UCSD-AML1 (cell line): ENCODE results near the gene CEBPZOS.
"Not testable (repeated sequence)": the region's sequence is repeated elsewhere in the genome, so short reads cannot be mapped to it uniquely, and the experiment has no call there.

Experiments
- DNase-seq: peaks from one replicate; lab custom pipeline; 2025; ENCODE audit not compliant: unreplicated experiment; lab: John Stamatoyannopoulos, UW

CEBPZOS gene

GRCh38 chr2:37190290-37190689 lies 6.0 kb upstream of the CEBPZOS start:
- DNase-seq = no peak

DNA sequence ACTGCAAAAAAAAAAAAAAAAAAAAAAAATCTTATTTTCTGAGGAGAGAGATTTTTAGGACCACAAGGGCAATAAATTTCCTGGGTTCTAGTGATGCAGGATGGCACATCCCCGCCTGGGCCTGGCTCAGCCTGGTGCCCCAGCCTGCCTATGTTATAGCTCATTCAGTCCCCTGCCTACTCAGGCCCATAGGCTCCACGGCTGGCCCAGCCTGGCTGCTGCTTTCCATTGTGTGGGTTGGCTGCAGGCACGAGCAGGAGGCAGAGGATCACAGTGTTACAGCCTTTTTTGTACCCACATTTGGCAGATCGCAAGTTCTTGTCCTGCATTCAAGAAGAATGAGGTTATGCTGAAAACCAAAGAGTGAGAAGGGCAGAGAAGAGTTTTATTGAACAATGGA lies 5.0 kb upstream of the CEBPZOS start:
- DNase-seq = no peak

DNA sequence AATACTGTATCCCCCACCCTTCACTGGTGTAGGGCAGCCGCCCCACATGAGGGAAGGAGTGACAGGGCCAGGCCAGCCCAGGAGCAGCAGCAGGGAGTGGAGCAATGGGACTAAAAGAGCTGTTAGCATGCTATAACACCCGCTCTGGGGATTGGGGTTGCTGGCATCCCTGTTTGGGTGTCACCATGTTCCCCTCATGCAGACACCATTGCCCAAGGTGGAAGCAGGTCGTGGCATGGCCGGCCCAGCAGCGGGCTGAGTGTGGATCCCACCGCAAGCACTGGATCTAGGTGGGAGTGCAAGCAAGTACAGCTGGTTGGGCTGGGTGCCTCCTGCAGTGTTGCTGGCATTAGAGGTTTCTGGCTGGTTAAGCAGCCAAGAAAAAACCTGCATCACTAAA lies 4.5 kb upstream of the CEBPZOS start:
- DNase-seq = no peak

DNA sequence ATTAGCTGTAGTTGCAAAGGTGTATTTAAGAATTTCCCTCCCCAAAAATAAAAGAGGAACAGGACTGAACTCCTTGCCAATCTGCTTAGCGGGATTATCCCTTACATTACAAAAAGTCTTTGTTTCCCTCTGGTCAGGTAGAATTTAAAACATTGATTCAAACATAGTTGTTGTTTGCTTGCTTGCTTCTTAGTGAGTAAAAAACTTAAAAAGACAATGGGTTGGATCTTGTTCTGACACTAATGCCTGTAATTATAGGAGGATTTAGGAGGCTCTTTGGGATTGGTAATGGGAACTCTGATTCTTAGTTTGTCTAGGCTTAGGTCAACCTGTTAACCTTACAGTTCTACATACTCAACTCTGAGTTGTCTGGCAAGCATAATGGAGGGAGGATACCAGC lies 3.7 kb upstream of the CEBPZOS start:
- no peak for DNase-seq

GRCh38 chr2:37195862-37196319 lies 405 bp upstream of the CEBPZOS start:
- not testable (repeated sequence) for DNase-seq

DNA sequence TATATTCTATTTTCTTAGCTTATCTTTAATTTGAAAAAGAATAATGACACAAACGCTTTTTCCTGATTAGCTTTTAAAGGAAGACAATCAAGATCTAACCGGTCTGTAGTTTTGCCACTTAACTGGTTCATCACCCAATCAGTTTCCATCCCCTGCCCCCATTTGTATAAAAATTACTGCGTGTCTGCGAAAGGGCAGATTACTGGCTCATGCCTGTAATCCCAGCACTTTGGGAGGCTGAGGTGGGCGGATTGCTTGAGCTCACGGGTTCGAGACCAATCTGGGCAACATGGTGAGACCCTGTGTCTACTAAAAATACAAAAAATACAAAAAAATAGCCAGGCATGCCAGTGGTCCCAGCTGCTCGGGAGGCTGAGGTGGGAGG lies 2.4 kb downstream of the CEBPZOS start:
- DNase-seq = no peak

DNA sequence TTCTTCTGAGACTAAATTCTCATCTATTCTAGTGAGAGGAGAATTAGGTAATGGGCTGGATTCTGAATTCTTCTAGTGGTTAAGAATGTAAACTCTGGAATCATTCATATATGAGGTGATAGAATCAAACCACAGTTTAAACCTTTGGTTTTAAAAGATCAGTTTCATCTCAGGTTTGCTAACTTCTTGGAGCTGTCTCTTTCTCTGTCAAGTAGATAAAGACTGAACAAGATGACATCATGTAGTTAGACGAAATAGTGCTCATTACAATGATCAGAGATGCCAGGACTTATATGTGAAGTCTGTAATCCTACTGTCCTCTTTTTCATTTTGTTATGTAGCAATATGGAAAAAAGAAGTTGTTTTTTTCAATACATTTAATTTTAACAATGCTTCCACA lies 4.9 kb downstream of the CEBPZOS start:
- no peak for DNase-seq

GRCh38 chr2:37201766-37202165 lies 5.5 kb downstream of the CEBPZOS start:
- DNase-seq = no peak

GRCh38 chr2:37203708-37204107 lies 7.4 kb downstream of the CEBPZOS start:
- no peak for DNase-seq

- DNase-seq = not testable (repeated sequence)
Observed at GRCh38 chr2:37205071-37205661, 8.9 kb downstream of the CEBPZOS start.

GRCh38 chr2:37205689-37206341 lies 9.5 kb downstream of the CEBPZOS start:
- DNase-seq = no peak

- not testable (repeated sequence) for DNase-seq
Observed at GRCh38 chr2:37206760-37207159, 10.5 kb downstream of the CEBPZOS start.

DNA sequence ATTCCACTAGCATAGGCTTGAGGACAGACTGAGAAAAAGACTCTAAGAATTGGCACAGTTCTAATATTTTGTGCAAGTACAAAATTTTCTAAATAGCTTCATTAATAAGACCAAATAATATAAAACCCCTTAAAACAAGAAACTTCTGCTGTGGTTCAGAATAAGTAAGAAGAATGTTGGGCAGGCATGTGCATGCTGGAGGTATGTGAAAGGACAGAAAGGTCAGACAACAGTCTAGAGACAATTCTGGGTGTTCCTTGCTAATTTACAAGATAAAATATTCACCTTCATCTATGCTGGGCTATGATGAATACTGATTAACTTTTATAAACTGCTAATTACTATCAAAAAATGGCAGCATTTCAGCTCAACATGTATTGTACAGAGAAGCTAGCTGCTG lies 14.9 kb downstream of the CEBPZOS start:
- DNase-seq = no peak

DNA sequence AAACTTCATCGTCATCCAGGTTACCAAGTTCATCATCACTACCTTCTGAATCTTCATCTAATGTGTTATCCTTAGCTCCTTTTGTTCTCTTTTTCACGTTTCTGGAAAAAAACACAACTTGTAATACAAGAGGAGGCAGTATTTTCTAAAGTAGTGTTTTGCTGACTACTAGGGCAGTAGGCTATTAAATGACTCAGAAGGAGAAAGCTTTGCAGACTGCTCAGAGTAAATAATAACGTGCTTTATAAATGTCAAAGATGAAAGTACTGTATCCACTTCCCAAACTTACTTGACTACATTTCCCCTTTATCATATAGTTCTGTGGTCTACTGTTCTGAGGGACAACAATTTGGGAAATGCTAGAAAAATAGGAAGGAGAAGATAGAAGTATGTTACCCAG lies 15.6 kb downstream of the CEBPZOS start:
- DNase-seq = no peak

- DNase-seq = no peak
Observed at GRCh38 chr2:37215250-37215649, 19.0 kb downstream of the CEBPZOS start.

DNA sequence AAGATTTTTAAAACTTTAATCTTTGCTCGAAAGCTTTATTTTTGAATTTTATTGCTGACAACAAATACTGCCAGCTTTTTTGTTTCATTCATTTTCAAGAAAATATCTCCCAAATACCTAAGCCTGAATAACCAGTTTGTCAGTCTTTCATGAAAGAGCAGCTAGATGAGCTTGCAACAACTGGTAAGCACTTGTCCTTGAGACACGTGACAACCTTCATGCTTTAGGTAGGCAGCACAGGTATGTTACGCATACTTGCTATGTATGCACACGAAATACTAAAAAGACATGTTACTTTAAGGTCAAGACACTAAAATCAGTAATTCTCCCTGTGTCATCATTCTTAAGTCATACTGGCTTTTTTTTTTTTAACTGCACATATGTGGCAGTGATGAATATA lies 22.8 kb downstream of the CEBPZOS start:
- DNase-seq = no peak

DNA sequence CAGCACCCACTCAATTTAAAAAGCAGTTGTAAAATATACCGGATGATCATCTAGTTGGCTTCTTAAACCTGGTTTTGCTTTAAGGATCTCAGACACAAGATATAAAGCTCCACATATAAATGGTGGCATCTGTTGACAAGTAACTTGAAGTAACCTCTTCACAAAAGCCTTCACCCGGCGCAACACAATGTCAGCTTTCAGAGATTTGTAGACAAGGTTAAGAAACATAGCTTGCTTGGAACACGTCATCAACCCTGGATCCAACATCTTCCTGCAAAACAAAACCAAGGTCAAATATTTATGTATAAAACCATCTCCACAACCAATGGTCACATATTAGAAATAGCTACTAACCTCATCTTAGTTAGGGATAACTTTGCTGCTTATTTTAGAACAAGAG lies 26.8 kb downstream of the CEBPZOS start:
- DNase-seq = no peak

DNA sequence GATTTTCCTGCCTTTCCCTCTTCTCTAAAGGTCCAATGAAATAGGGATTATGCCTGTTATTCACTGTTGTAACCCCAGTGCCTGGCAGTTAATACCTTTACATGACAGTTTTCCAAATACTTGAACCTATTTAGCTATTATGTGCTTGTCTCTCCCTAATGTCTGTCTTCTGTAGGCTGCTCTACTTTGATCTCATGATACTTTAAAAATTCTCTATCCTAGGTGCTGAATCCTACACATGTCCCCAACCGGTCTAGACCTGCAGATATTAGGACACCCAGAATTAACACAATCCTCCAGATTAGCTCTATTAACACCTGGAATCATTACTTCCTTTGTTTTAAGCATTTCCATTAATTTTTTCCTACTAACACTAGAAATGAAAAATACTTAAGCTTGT lies 27.8 kb downstream of the CEBPZOS start:
- no peak for DNase-seq

- DNase-seq = not testable (repeated sequence)
Observed at GRCh38 chr2:37225129-37225528, 28.8 kb downstream of the CEBPZOS start.

DNA sequence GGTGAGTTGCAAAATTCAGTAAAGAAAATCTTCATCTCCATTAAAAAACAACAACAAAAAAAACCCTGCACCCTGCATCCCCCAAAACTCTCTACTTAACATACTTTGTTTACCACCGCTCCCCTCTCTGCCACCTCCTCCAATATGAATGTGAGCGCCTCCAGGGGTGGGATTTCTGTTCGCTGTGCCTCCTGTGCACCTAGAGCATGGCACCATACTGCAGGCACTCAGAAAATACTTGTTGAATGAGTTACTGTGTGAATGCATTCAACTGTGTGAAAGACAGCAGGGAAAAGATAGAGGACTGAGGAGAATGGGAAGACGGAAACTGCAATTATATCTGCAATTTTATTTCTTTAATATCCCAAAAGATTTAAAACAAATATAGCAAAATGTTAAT lies 30.6 kb downstream of the CEBPZOS start:
- DNase-seq = no peak

DNA sequence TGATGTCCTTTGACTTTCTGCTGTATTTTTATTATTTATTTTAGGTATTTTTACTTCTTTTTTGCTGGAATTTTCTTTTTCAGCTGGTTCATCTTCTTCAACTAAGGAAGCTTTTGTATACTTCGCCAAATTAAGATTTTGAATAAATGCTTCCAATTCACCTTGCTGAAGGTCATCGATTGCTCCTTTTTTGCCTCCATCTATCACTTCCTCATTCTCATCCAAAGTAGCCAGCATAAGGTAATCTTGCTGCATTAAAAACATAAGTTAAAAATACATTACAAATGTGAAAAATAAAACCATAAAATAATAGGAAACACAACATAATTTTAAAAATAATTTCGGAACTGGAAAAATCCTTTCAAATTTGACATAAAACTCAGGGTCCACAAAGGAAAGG lies 32.5 kb downstream of the CEBPZOS start:
- DNase-seq = no peak

GRCh38 chr2:37230581-37230980 lies 34.3 kb downstream of the CEBPZOS start:
- DNase-seq = no peak
